Stimulated activated CD8-positive, alpha-beta memory T cell treated with anti-CD3 and anti-CD28 coated beads, Interleukin-12 subunit alpha, Interleukin-12 subunit beta, amount 100 ng/mL, for 24 hours (primary cell): ENCODE data around the gene ZNF391.
"Not testable (repeated sequence)": the region's sequence is repeated elsewhere in the genome, so short reads cannot be mapped to it uniquely, and the experiment has no call there.

ENCODE experiments used
- DNase-seq: peaks from one replicate; pipeline ENCODE4 v3.0.0-alpha.2; 2020; ENCODE audit errors: extremely low read depth

The ZNF391 gene

GRCh38 chr6:27422651-27423332, 34.2 kb downstream of the ZNF391 start:
- DNase-seq, result no peak

- DNase-seq, result not testable (repeated sequence)
Measured at GRCh38 chr6:27424851-27425250, 36.3 kb downstream of the ZNF391 start.

- no peak for DNase-seq
Measured at GRCh38 chr6:27426045-27426620, 37.6 kb downstream of the ZNF391 start.

- DNase-seq, result no peak
Measured at GRCh38 chr6:27428502-27428901, 39.9 kb downstream of the ZNF391 start.

GRCh38 chr6:27428966-27429365, 40.4 kb downstream of the ZNF391 start:
- no peak for DNase-seq

GRCh38 chr6:27433714-27434113, 45.2 kb downstream of the ZNF391 start:
- no peak for DNase-seq

GRCh38 chr6:27439371-27439770, 50.8 kb downstream of the ZNF391 start:
- DNase-seq, result no peak

GRCh38 chr6:27441001-27441400, 52.4 kb downstream of the ZNF391 start:
- no peak for DNase-seq

- DNase-seq, result no peak
Measured at GRCh38 chr6:27442932-27443331, 54.4 kb downstream of the ZNF391 start.

- no peak for DNase-seq
Measured at GRCh38 chr6:27448456-27448855, 59.9 kb downstream of the ZNF391 start.

- no peak for DNase-seq
Measured at GRCh38 chr6:27451660-27452390, 63.3 kb downstream of the ZNF391 start.

- DNase-seq, result no peak
Measured at GRCh38 chr6:27452496-27452897, 63.9 kb downstream of the ZNF391 start.
